Measurements from ENCODE around the gene TFF2.

Gene TFF2

DNA sequence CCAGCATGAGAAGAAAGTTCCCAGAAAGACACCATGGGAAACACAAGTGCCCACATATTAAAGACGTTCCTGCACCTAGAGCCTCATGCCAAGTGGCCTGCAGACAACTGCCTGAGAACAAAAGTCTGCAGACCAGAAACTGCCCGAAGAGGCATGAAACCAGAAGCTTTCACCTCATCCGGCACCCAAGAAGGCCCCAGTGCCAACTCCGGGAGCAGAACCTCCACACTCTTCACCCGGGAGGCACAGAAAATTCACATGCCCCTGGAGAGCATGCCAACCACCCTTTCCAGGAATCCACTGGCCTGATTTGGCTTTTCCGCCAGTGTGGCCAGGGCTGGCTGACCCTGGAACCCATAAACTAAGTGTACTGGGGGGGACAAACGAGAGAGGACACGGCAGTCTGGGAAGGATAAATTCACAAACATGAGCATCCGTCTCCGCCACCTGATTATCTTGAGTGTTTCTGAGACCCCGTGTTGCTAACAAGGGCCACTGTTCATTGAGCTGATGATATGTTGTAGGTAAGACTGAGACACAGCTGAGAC is 6.8 kb downstream of the TFF2 start:
- DNase-seq, result no peak

GRCh38 chr21:42343556-42343955 is 7.2 kb downstream of the TFF2 start:
- DNase-seq, result no peak

DNA sequence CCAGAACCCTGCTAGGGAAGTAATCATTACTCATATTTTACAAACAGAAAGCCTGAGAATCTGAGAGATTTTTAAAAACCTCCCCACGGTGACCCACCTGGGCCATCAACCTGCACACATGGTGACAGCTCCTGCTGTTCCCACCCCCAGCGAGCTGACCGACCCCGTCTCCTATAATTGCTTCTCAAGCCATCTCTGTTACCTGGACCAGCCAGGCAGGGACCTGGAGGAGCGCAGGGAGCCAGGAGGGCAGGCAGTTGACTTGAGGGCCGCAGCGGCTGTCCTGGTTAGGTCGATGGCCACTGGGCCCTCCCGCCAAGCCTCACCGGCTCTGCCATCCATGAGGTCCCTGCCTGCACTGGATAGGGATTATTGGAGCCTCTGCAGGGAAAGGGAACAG is 7.7 kb downstream of the TFF2 start:
- no peak for DNase-seq

DNA sequence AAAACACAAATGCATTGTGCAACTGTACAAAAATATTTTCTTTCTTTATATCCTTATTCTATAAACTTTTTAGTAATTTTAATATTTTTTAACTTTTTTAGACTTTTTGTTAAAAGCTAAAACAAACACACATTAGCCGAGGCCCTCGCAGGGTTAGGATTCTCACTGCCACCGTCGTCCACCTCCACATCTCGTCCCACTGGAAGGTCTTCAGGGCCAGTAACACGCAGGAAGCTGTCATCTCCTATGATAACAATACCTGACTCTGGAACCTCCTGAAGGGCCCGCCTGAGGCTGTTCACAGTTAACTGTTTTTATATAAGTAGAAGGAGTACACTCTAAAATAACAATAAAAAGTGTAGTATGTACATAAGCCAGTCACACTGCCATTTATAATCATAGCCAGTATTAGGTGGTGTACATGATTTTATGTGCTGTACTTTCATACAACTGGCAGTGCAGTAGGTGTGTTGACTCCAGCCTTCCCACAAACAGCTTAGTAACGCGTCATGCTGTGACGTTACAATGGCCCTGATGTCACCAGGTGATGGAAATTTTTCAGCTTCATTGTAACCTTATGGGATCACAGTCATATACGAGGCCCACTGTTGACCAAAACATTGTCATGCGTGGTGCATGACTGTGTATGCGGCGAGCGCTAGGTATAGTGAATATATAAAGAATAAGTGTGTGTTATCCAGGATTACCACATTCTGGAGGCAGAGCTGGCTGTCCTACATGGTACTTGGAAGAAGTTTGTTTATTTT is 8.8 kb downstream of the TFF2 start:
- no peak for DNase-seq

- no peak for DNase-seq
Observed at GRCh38 chr21:42340187-42341050, 10.4 kb downstream of the TFF2 start.

GRCh38 chr21:42338729-42339715 is 11.8 kb downstream of the TFF2 start:
- DNase-seq, result no peak

- DNase-seq, result no peak
Observed at GRCh38 chr21:42337830-42338728, 12.7 kb downstream of the TFF2 start.

DNA sequence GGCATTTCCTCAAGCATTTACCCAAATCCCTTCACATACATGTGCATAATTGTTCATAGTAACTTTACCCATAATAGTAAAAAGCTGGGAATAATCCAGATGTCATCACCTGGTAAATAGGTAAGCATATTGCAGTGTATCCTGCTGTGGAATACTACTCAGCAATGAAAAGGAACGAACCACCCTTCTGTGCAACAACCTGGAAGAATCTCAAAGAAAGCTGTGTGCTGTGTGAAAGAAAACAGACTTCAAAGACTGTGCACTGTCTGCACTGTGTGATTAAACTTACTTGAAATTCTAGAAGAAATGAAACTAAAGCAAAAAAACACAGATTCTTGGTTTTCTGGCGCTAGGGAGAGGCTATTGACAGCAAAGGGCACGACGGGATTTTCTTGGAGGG is 13.5 kb downstream of the TFF2 start:
- DNase-seq, result no peak

GRCh38 chr21:42336054-42336453 is 14.7 kb downstream of the TFF2 start:
- no peak for DNase-seq

- DNase-seq, result no peak
Observed at GRCh38 chr21:42332557-42333317, 18.1 kb downstream of the TFF2 start.

DNA sequence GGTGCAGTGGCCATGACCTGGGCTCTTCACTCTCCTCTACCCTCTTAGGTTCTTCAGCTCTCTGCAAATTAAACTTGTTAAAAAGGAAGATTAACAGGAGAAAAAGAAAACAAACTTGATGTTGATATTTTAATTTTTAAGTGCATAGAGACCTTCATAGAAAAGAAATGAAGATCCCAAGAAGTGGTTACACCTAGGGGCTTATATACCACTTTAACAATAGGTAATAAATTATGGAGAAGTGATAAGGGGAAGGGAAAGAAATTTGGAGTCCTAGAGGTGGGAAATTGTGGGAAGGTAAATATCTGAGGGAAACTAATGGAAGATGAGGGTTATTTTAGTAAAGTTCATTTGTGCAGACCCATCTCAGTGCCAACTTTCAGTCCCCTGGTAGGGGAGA is 19.1 kb downstream of the TFF2 start:
- no peak for DNase-seq

- DNase-seq, result no peak
Observed at GRCh38 chr21:42330380-42331371, 20.1 kb downstream of the TFF2 start.

GRCh38 chr21:42324896-42325295 is 25.9 kb downstream of the TFF2 start:
- no peak for DNase-seq

- no peak for DNase-seq
Observed at GRCh38 chr21:42321845-42322244, 28.9 kb downstream of the TFF2 start.

DNA sequence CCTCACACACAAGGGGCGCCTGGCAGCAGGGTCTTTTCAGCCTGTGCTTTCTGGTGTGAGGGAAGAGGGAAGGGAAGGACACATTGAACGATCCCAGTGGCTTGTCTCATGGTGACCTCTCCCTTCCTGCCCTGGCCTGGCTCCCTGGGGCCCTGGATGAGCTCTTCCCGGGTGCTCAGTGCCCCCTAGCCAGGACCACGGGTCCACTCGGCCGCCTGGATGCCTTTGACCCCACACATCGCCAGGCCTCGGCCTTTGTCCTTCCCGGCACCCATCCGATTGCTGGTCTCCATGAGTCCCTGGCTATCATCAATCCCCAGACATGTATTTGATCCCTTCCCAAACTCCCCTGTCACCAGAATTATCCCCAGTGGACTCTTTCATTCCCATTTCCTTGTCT is 29.6 kb downstream of the TFF2 start:
- no peak for DNase-seq

DNA sequence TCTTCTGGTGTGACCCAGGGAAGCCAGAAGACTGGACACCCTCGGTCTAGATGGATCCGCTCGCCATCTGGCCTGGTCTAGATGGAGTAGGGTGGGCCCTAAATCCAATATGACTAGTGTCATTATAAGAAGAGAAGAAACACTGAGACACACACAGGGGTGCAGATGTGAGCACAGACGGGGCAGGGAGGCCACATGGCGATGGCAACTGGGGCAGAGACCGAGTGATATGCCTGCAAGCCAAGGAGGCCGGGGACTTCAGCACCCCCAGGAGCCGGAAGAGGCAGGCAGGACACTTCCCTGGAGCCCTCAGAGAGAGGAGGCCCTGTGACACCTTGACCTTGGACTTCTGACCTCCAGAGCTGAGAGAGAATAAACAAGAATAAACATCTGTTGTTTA is 30.0 kb downstream of the TFF2 start:
- DNase-seq, result no peak

DNA sequence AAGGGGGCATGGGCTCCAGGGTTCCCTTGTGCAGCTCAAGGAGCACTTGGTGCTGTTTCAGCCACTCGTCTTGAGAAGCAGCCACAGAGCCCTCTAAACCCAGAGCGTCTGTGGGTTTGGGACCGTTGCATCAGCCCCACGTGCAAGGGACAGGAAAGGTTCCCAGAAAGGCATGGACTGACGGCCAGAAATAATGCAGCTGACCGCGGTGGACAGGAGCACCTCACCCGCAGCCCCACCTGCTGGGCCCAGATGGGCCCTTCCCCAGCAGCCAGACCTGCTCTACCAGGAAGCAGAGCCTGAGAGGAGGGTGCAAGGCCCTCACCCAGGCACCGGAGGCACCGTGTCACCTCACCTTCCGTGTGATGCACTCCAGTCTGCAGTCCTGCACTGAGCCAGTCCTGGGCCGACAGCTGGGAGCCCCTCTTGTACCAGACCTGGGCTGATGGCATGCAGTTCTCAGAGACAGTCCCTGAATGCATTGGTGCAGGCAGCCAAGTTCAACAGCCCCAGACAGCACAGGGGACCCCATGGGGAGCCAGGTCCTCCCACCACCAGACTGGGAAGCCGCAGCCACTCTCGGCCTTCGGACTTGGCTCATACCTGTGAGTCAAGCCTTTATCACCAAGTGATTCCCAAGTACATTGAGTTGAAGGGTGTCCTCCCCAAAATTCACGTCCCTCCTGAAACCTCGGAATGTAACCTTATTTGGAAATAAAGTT is 30.8 kb downstream of the TFF2 start:
- no peak for DNase-seq

- no peak for DNase-seq
Observed at GRCh38 chr21:42319376-42319775, 31.4 kb downstream of the TFF2 start.

All from cortex of kidney (tissue), 1 donor.